BJ (cell line): Measurements from ENCODE around the gene CRYBB1. TPM values are rescaled to one million over a fixed set of nuclear protein-coding genes. Genes with fewer than 3 reads are reported as not detected.

Source experiments
- CTCF ChIA-PET: fragments of 350-600 bp; formaldehyde crosslinking; extraction: SDS; loops from one replicate; lab custom pipeline; 2021; ENCODE audit warnings: antibody characterized with exemption, inconsistent platforms; lab: Yijun Ruan, JAX
- POLR2A ChIA-PET: fragments of 300-600 bp; sonication (Branson Sonifier 250); formaldehyde crosslinking; extraction: SDS; loops from one replicate; lab custom pipeline; 2021; ENCODE audit warnings: antibody characterized with exemption; lab: Charles Lee
- DNase-seq: peaks from one replicate; pipeline ENCODE4 v3.0.0-alpha.2; 2011; ENCODE audit warnings: low read depth
- H3K27me3 ChIP-seq: 2 replicates; pipeline ENCODE4 v1.6.0; 2011; ENCODE audit warnings: low read length; ENCODE audit not compliant: control insufficient read depth, insufficient read depth
- H3K36me3 ChIP-seq: 2 replicates; pipeline ENCODE4 v1.5.1; 2011; ENCODE audit warnings: low read length; ENCODE audit not compliant: control insufficient read depth, insufficient read depth
- H3K4me3 ChIP-seq: 2 replicates; pipeline ENCODE4 v1.5.1; 2011; ENCODE audit warnings: low read depth, mild to moderate bottlenecking, control low read depth, low read length
- CTCF ChIP-seq: IDR thresholded peaks from 2 replicates; pipeline ENCODE4 v1.5.1; 2011; ENCODE audit warnings: low read depth, mild to moderate bottlenecking, control low read depth, inconsistent platforms, low read length, moderate library complexity; ENCODE audit not compliant: insufficient read depth
- polyA plus RNA-seq: library from polyadenylated mRNA; depleted of rRNA; stranded (reverse); fragments of >200 nt; gene quantifications from 2 replicates; pipeline ENCODE4 v1.2.3, GENCODE V29; 2011

Gene CRYBB1
- polyA plus RNA-seq, 1 experiment = not detected

GRCh38 chr22:26553056-26553752 is 64.6 kb downstream of the CRYBB1 start:
- H3K4me3 ChIP-seq = no peak overlapping the region
- TF ChIP-seq CTCF = no peak
- ChIA-PET POLR2A (interaction anchor here (0.7 kb wide), 1 partner anchor 27 kb away, joined by 17 read pairs; no protein-coding TSS in a partner anchor), CTCF (interaction anchor here (0.5 to 1.0 kb wide), 2 partner anchors 20 to 32 kb away, joined by 4 to 5 read pairs; no protein-coding TSS in a partner anchor)
- DNase-seq = peak; percentile 46
- H3K36me3 ChIP-seq = no peaks in the 10 kb centered on the region
- no peaks in the 10 kb centered on the region for H3K27me3 ChIP-seq

DNA sequence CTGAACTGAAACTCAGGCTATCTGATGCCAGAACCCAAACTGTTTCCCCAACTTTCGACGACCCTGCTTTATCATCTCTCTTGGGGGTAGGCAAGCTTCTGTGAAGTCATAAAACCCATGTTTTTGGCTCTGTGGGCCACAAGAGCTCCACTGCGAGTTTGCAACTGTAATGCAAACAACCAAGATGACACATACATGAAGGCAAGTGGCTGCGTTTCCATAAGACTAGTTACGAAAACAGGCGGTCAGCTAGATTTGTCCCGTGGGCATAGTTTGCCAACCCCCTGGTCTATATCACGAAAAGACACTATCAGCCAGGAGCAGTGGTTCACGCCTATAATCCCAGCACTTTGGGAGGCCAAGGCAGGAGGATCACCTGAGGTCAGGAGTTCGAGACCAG is 65.4 kb downstream of the CRYBB1 start:
- DNase-seq = no peak
- Histone ChIP-seq H3K4me3 (no peak overlapping the region), H3K36me3 (no peaks in the 10 kb centered on the region), H3K27me3 (no peaks in the 10 kb centered on the region)
- POLR2A ChIA-PET = interaction anchor here (0.7 kb wide), 1 partner anchor 27 kb away, joined by 17 read pairs; no protein-coding TSS in a partner anchor
- CTCF ChIA-PET = interaction anchor here (0.8 kb wide), 1 partner anchor 126 kb away, joined by 3 read pairs; no protein-coding TSS in a partner anchor
- no peak for TF ChIP-seq CTCF

DNA sequence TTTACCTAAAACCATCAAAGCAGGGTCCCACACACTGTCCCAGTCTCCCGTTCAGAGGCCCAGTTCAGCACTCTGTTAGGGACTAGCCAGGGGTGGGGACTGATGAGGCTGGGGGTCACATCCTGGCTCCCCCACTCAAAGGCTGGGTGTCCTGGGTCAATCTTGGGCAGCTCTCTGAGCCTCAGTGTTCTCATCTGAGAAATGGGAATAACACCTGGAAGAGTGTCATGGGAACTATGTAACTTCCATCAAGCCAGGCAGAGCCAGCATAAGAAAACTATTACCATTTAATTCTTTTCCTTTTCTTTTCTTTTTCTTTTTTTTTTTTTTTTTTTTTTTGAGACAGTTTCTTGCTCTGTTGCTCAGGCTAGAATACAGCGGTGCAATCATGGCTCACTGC is 66.3 kb downstream of the CRYBB1 start:
- Histone ChIP-seq H3K4me3 (no peak overlapping the region), H3K36me3 (no peaks in the 10 kb centered on the region), H3K27me3 (no peaks in the 10 kb centered on the region)
- no peak for TF ChIP-seq CTCF
- CTCF ChIA-PET = interaction anchor here (0.6 to 0.9 kb wide), 3 partner anchors 15 to 127 kb away, joined by 3 read pairs; no protein-coding TSS in a partner anchor
- POLR2A ChIA-PET = interaction anchor here (0.8 kb wide), 1 partner anchor 16 kb away, joined by 3 read pairs; no protein-coding TSS in a partner anchor
- no peak for DNase-seq

DNA sequence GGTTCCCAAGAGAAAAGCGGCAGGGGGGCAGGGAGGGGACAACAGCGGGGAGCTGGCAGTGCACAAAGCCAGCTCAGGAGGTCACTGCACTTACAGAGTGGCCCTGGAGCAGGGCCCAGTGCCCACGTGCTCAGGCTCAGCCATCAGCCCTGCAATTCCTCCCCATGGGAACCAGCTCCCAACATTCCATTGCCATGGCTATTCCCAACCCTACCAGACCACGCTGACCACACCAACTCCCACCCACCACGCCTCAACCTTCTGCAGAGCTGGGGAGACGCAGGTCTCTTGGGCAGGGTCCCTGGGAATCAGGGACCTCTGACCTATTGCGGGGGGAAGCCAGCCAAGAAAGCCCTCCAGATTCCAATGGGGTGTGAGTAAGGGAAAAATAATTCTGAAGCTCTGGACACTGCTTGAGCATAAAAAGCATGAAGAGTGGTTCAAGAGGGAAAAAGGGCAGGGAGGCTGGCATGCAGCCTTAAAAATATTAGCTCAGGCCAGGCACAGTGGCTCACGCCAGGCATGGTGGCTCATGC is 67.3 kb downstream of the CRYBB1 start:
- POLR2A ChIA-PET = interaction anchor here (0.8 kb wide), 1 partner anchor 17 kb away, joined by 3 read pairs; no protein-coding TSS in a partner anchor
- CTCF ChIA-PET = interaction anchor here (0.6 to 1.6 kb wide), 3 partner anchors 14 to 48 kb away, joined by 3 read pairs; no protein-coding TSS in a partner anchor
- TF ChIP-seq CTCF = no peak

DNA sequence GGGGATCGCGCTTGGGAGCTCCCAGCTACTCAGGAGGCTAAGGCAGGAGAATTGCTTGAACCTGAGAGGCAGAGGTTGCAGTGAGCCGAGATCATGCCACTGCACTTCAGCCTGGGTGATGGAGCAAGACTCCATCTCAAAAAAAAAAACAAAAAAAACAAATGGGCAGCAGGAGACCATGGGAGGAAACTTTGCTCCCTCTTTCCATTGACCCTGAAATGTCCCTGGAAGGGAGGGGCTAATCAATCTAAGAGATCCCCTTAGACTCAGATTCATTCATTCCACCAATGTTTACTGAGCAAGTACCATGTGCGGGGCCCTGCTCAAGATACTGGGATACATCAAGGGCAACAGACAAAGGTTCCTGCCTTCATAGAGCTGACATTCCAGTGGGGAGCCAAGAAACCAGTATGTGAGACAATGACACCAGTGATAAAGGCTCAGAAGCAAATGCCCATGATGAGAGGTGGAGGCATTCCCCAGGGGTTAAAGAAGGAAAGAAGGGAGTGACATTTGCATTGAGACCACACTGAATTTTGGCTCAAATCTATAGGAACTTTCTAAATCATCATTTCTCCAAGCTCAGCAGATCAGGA is 67.8 kb downstream of the CRYBB1 start:
- POLR2A ChIA-PET = no interaction called here
- CTCF ChIA-PET = interaction anchor here (1.6 kb wide), 1 partner anchor 47 kb away, joined by 3 read pairs; no protein-coding TSS in a partner anchor

More for the DNA sequence above, 67.3 kb downstream of the CRYBB1 start:
- no peak overlapping the region for H3K4me3 ChIP-seq
- H3K27me3 ChIP-seq = no peaks in the 10 kb centered on the region
- peak; percentile 90 for DNase-seq
- no peaks in the 10 kb centered on the region for H3K36me3 ChIP-seq

More for the DNA sequence above, 67.8 kb downstream of the CRYBB1 start:
- TF ChIP-seq CTCF = no peak
- no peak overlapping the region for H3K4me3 ChIP-seq
- DNase-seq = no peak
- H3K36me3 ChIP-seq = no peaks in the 10 kb centered on the region
- no peaks in the 10 kb centered on the region for H3K27me3 ChIP-seq
